ENCODE results near the gene MMP14. TPM values are rescaled to one million over a fixed set of nuclear protein-coding genes. Genes with fewer than 3 reads are reported as not detected.

The MMP14 gene
- total and polyA plus RNA-seq, 2 experiments from 2014 or later, result 7.0 to 56.4 TPM

- TF ChIP-seq, protein P1, sequence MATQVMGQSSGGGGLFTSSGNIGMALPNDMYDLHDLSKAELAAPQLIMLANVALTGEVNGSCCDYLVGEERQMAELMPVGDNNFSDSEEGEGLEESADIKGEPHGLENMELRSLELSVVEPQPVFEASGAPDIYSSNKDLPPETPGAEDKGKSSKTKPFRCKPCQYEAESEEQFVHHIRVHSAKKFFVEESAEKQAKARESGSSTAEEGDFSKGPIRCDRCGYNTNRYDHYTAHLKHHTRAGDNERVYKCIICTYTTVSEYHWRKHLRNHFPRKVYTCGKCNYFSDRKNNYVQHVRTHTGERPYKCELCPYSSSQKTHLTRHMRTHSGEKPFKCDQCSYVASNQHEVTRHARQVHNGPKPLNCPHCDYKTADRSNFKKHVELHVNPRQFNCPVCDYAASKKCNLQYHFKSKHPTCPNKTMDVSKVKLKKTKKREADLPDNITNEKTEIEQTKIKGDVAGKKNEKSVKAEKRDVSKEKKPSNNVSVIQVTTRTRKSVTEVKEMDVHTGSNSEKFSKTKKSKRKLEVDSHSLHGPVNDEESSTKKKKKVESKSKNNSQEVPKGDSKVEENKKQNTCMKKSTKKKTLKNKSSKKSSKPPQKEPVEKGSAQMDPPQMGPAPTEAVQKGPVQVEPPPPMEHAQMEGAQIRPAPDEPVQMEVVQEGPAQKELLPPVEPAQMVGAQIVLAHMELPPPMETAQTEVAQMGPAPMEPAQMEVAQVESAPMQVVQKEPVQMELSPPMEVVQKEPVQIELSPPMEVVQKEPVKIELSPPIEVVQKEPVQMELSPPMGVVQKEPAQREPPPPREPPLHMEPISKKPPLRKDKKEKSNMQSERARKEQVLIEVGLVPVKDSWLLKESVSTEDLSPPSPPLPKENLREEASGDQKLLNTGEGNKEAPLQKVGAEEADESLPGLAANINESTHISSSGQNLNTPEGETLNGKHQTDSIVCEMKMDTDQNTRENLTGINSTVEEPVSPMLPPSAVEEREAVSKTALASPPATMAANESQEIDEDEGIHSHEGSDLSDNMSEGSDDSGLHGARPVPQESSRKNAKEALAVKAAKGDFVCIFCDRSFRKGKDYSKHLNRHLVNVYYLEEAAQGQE (IDR thresholded peaks at IDR 0.05; ENCODE audit: unreplicated experiment), result no peak
- TF ChIP-seq ETS1 (IDR thresholded peaks at IDR 0.05) (no peak), EZH2phosphoT487 (IDR thresholded peaks at IDR 0.05; ENCODE audit: unreplicated experiment) (no peak)
Measured at GRCh38 chr14:22814941-22815713, 21.3 kb upstream of the MMP14 start, which contains the start of gene SLC7A7 (continued).

- peak overlapping the region; percentile 32 for H3K4me3 ChIP-seq
- DNase-seq (ENCODE audit: low spot score), result peak; percentile 80
- no peaks in the 10 kb centered on the region for H3K27me3 ChIP-seq (ENCODE audit: insufficient read depth)
- H3K4me3 Mint-ChIP-seq, result peak overlapping the region; percentile 65
- no peaks in the 10 kb centered on the region for H4K20me1 ChIP-seq (replicated peaks; ENCODE audit: insufficient read depth)
- H3K9me2 ChIP-seq (ENCODE audit: insufficient read depth), result no peaks in the 10 kb centered on the region
- H3K79me2 ChIP-seq (replicated peaks; ENCODE audit: insufficient read depth), result no peaks in the 10 kb centered on the region
- peaks cover 52% of the 10 kb centered on the region for H3K4me1 ChIP-seq (ENCODE audit: insufficient read depth)
- no peaks in the 10 kb centered on the region for H3K9me3 Mint-ChIP-seq
- peak overlapping the region; percentile 80 for H2AFZ ChIP-seq
- peaks cover 54% of the 10 kb centered on the region for H3K4me1 Mint-ChIP-seq
- peak overlapping the region; percentile 59; the same call in 1 of the 2 replicates for H3K27ac Mint-ChIP-seq
- peak overlapping the region; percentile 78; the same call in 1 of the 2 replicates for H3K27ac ChIP-seq (ENCODE audit: low read depth)
- H3K27me3 Mint-ChIP-seq (ENCODE audit: insufficient read depth, low read depth, poor library complexity), result peaks cover 21% of the 10 kb centered on the region
- peaks cover 8% of the 10 kb centered on the region; the same call in 1 of the 2 replicates for H3F3A ChIP-seq (replicated peaks; ENCODE audit: low read depth)
- TF ChIP-seq CTCF (conservative IDR thresholded peaks at IDR 0.05; ENCODE audit: low read depth in 2 of 2) (no peak), EZH2 (IDR thresholded peaks at IDR 0.05; ENCODE audit: low read depth, unreplicated experiment) (no peak), NANOG (IDR thresholded peaks at IDR 0.05; ENCODE audit: borderline replicate concordance) (no peak), POLR2AphosphoS5 (IDR thresholded peaks at IDR 0.05; ENCODE audit: low read depth) (peak; percentile 42; the same call in 1 of the 2 replicates)
- no peaks in the 10 kb centered on the region for H3K36me3 ChIP-seq (ENCODE audit: insufficient read depth)
- peak; percentile 9 for ATAC-seq
- H3K4me2 ChIP-seq, result peak overlapping the region; percentile 79
- no peaks in the 10 kb centered on the region for H3K36me3 Mint-ChIP-seq (ENCODE audit: low read depth)
Measured at GRCh38 chr14:22819151-22819988, 17.0 kb upstream of the MMP14 start.

Measured in GM23338 (cell line).